GM19035 (cell line): Measurements from ENCODE around the gene EFNA1.
A peak's percentile ranks its signal among the peaks of the same experiment; 100 is the strongest.

ENCODE experiments used
- ATAC-seq: cut with Tn5 transposase; IDR thresholded peaks from one replicate; pipeline ENCODE4 v1.9.1; 2021; ENCODE audit not compliant: unreplicated experiment

The EFNA1 gene

DNA sequence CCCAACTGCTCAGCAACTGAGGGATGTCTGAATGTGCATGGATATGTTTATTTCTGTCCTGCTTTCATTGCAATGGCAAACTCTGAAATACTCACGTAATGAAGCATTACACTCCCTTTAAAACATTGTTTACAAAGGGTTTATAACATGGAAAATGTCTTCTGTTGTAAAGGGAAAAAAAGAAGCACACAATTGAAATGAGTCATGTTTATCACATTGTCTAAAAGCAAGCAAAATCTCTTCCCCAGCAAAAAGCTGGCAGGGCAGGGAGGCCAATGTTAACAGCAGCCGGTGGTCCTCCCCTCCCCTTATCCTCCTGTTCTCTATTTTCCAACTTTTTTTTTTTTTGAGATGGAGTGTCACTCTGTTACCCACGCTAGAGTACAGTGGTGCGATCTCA is 3.9 kb upstream of the EFNA1 start:
- ATAC-seq = no peak

DNA sequence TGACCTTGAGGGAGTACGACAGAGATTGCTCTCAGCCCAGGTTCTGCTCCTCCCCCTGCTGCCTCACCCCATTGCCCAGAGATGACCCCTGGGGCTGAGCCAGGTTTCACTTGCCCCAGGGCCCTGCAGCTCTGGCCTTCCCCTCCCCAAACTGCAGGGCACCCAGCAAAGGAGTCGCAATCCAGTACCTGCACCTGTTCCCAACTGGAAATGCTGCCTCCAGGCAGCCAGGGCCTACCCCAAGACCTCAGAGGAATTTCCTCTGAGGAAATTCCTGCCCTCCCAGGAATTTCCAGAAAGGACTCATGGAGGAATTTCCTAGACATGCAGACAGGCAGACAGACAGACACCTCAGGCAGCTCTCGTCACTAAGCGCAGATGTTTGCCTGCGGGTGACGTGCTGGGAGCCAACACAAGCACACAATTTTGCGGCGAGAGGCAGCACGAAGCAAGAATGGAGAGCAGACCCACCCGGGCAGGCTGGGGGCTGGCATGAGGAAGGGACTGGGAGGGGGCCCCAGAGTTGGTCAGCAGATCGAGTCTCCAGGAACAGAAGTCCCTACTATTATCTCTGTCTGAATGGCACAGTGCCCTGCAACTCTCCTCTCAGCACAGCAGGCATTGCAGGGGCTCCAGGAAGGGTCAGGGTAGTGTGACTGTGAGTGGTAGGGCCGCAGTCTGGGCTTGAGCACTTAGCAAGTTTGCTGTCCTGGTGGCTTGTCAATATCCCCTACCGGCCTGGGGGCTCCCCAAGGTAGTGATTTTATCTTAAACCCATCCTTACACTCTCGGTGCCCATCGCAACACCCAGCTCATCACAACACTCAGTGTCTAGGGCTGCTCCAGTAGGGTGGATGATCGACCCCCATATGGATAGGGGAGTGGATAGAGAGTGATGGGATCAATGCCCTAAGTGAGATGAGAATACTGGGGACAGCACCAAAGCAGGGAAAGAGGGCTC is 2.9 kb upstream of the EFNA1 start:
- ATAC-seq = no peak

DNA sequence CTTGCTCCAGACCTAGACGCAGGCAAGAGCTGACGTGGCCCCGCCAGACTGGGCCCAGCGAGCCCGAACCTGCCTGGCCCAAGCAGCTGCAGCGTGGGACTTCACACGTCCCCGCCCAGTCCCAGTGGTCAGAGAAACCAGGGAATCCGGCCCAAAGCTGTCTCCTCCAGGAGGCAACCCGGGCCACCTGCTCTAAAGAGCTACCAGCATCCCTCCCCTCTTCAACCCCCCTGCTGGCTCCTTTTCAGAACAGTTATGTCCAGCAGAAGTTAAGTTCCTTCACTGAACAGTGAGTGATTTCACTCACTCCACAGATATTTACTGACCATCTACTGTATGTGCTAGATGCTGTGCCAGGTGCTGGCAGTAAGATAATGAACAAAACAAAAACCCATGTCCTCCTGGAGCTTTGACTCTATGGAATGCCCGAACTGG is 2.1 kb upstream of the EFNA1 start:
- ATAC-seq = no peak

DNA sequence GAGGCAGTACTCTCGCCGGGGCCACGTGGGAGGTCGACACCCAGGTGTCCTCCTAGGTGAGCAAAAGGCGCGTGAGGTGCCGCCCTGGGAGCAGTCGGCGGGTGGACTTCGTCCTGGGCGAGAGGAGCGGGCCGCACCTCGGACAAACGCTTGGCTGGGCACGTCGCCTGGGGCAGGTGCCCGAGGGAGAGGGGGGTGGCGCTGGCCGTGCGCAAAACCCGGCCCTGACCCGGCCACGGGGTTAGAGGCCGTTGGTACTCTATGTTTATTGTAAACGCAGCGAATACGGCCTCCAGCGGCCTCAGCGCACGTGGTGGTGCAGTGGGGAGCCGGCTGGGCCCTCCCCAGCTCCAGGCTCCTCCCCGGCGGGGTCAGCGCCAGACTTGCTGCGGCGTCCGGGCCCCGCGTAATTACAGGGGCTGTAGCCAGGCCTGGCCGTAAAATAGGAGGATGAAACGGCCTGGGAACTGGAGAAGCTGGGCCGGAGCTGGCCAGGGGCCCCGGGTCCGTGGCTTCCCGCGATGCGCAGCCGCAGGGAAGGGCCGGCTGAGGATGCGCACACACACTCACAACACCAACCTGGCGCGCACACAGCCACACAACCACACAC is 1.6 kb upstream of the EFNA1 start:
- no peak for ATAC-seq

DNA sequence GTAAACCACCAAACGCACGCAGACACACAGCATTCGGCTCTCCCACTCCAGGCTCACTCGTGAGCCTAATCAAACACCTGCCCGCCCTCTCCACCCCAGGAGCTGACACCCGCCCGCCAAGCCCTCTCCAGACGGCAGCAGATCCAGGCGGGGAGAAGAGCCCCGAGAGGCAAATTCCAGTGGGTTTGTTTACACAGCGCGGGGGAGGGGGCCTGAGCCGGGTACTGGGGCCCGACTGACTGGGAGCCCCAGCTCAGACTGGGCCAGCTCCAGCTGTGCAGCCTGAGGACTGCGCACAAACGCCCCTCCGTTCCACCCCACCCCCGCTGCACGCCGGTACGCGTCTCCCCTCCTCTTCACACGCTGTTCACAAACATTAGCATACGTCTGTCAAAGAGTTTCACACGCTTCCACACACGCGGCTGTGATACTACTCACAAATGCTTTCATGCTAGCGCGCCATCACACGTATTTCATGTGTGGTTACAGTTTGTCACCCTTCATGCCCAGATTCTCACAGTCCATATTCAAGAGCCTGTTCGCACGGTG is 1.0 kb upstream of the EFNA1 start:
- ATAC-seq = no peak

DNA sequence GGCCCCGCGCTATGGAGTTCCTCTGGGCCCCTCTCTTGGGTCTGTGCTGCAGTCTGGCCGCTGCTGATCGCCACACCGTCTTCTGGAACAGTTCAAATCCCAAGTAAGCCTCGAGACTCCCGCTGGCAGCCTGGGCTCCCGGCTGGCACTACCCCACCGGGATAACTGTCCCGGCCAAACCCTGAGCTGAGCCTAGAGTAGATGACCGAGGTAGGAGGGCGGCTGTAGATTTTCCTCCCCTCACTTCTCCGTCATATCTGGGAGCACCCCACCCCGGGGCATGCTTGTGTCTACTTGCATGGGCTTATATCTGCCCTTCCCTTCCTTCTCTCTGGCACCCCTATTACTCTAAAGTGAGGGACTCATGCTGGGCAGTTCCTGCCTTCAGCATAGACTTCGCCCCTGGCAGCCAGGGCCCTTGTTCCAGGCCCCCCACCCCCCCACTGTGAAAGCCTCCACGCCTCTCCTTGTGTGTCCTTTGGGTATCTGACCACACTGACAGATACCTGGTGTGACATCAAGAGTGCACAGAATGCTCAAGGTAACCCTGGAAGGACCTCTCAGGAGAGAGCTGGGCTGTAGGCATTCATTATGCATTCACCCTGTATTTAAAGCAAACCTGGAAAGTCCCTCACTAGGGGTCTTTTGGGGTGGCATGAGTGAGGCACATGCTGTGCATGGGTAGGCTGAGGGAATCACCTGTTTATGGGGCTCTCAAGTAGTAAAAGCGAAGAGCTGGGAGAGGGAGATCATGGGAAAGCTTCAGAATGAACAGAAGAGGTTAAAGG is 485 bp downstream of the EFNA1 start:
- no peak for ATAC-seq

DNA sequence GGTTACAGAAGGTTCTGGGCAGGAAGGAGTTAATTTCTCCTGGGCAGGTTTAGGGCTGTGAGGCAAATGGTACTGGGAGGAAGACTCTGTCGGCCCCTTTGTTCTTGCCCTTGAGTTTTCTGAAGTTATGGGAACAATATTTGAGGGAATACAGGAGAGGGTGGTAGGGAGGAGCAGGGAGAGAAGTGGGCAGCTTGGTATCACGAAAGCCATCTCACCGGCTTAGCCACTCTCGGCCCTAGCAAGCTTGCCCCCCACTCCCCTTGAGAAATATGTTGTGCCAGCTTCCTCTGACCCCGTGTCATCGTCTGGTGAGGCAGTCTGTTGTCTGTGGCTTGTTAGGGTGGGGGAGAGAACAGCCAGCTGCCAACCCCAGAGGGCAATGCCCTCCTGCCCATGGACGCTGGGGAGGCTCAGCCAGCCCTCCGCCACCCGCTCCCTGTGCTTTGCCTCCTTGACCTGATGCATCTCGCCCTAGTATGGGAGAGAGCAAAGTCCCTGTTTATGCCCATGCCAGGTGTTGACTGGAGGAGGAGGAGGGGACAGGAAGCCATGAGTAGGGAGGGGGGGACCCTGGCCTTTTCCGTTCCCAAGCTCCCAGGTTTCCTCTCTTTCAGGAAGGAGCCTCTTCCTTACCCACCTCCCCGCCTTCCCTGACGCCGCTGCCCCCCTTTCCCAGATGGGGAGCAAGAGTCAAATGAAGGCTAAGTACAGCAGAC is 1.2 kb downstream of the EFNA1 start:
- ATAC-seq = no peak

DNA sequence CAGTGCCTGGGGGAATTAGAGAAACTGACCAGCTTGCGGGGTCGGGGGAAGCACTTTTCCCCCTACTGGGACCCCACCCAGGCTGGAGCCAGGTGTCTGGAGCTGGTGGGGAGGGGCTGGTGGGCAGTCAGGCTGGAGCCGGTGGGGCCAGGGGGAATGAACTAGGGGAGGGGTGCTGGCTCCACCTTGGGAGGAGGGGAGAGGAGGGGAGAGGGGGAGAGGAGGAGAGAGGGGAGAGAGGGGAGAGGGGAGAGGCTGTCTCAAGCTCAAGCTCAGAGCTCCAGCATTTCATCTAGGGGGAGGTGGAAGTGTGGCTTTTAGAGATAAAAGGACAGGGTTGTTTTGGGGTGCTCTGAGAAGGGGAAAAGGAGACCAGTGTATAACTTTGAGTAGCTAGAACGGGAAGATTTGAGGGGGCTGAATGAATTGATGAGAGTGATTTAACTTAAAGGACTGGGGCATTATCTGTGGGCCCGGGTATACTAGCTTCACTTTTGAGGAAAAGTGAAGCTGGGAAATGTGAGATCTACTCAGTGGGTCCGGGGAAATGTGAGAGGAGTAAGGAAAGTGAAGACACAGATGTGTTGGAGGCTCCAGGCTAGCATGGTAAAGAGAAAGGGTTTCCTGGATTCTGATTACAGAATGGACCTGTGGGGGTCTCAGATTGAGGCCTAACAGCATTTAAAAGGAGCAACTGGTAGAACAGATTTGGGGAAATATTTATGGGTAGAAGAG is 2.8 kb downstream of the EFNA1 start:
- no peak for ATAC-seq

DNA sequence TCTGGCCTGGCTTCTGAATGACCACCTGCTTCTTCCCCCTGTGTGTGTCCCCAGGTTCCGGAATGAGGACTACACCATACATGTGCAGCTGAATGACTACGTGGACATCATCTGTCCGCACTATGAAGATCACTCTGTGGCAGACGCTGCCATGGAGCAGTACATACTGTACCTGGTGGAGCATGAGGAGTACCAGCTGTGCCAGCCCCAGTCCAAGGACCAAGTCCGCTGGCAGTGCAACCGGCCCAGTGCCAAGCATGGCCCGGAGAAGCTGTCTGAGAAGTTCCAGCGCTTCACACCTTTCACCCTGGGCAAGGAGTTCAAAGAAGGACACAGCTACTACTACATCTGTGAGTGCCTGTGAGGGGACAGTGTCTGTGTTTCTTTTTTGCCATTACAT is 3.6 kb downstream of the EFNA1 start:
- ATAC-seq = no peak

DNA sequence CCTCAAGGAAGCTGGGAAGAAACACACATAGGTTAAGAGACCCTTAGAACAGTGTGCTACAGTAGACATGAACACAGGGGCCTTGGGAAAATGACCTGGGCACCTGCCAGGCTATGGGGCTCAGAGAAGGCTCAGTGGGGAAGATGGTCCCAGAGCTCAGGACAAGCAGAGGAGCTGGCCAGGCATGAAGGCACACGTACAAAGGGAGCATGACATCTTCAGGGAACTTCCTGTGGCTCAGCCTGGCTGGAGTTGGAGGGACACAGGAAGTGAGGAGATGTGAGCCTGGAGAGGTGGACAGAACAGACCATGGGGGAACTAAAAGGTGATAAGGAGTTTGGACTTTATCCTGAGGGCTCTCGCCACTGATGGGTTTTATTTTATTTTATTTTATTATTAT is 4.2 kb downstream of the EFNA1 start:
- ATAC-seq = no peak

DNA sequence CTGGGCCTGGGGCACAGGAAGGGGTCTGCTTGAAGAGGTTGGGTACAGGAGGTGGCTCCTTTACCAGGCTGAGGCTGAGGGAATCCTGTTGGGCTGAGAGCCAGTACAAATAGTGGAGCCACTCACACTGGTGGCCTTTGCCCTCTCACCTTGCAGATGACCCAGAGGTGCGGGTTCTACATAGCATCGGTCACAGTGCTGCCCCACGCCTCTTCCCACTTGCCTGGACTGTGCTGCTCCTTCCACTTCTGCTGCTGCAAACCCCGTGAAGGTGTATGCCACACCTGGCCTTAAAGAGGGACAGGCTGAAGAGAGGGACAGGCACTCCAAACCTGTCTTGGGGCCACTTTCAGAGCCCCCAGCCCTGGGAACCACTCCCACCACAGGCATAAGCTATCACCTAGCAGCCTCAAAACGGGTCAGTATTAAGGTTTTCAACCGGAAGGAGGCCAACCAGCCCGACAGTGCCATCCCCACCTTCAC is 6.2 kb downstream of the EFNA1 start:
- ATAC-seq = no peak

DNA sequence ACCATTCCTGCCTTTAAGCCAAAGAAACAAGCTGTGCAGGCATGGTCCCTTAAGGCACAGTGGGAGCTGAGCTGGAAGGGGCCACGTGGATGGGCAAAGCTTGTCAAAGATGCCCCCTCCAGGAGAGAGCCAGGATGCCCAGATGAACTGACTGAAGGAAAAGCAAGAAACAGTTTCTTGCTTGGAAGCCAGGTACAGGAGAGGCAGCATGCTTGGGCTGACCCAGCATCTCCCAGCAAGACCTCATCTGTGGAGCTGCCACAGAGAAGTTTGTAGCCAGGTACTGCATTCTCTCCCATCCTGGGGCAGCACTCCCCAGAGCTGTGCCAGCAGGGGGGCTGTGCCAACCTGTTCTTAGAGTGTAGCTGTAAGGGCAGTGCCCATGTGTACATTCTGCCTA is 6.6 kb downstream of the EFNA1 start:
- no peak for ATAC-seq

DNA sequence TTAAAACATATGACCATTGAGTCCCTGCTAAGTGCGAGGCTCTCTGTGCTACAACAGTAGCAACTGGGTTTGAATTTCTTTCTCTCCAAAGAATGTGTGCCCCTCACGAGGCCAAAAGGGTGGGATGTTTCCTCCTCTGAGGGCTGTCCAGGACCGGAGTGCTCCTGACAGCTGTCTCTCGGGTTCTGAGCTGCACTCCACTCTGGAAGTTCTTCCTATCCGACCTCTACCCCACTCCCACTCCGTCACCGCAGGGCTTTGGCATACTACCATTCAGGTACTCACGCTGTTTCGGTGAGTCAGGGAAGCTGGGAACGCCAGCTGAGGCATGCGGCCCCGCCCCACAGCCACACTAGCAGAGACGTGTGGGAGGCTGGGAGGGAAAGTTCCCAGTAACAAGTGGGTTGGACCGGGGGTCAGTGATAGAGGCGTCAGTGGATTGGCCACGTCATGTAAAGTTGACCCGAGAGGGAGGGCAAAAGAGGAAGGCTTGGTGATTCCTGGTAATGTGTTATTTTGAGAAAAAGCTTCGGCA is 7.3 kb downstream of the EFNA1 start:
- ATAC-seq = no peak

DNA sequence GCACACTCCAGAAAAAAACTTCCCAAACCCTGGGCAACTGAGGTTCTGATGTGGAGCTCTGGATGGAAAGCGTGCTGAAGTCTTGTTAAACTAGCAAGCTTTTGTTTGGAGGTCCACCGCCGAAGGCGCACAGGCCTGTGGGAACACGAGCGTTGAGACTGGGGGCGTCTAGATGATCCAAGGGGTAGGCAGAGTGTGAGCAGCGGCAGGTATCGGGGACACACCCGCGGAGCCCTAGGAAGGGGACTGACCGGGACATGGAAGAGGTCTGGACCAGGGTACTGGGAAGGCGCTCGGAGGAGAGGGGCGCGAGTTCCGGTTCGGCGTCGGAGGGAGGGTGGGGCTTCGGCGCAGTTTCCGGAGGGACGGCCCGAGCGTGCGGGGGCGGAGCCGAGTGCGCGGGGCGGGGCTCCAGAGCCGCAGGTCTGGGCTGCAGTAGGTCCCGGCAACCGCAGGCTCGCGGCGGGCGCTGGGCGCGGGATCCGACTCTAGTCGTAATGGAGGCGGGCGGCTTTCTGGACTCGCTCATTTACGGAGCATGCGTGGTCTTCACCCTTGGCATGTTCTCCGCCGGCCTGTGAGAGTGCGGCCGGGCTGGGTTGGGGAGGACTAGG is 7.8 kb downstream of the EFNA1 start, which contains the start of gene SLC50A1:
TSS of gene SLC50A1 (plus strand) at position 438 of the 614 bp plus-strand sequence. CDS start at position 498, 60 bp downstream.
- ATAC-seq = peak; percentile 71

DNA sequence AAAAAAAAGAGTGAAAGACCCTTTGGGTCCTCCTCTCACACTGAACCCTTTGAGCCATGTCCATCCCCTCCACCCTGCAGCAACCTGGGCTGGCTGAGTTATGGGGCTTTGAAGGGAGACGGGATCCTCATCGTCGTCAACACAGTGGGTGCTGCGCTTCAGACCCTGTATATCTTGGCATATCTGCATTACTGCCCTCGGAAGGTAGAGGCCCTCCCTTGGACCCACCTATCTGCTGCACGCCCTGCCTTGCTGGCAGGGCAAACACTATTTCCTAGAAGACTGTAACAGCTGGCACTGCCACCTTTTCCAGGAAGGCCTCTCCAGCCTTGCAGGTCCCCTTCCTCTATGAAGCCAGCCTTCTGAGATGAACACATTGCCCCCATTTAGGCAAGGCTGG is 9.1 kb downstream of the EFNA1 start:
- ATAC-seq = no peak

DNA sequence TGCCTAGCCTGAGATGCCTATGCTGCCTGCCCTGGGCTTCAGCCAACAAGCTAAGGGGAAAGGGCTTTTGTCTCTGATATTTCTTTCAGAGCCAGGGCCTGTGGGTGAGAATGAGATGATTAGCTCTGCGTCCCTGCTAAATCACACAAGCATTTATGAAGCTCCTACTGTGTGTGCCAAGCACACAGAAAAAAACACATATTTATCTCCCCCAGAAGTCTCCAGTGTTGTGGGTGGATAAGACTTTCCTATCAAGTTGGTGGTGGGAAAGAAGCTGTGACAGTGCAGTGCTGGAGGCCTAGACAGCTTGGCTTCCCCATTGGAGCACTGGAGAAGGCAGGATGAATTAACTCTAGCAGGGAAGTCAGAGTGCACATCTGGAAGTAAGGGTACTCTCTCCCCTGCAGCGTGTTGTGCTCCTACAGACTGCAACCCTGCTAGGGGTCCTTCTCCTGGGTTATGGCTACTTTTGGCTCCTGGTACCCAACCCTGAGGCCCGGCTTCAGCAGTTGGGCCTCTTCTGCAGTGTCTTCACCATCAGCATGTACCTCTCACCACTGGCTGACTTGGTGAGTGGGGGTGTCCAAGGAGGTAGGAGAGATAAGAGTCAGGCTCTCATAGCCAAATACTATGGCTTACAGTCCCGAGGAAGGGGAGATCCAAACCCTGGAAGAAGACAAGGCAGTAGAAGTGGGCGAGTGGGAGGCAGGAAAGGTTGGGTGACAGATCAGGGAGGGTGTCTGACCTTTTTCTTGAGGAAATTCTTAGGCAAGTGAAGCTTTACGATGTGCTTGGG is 9.7 kb downstream of the EFNA1 start:
- ATAC-seq = no peak

DNA sequence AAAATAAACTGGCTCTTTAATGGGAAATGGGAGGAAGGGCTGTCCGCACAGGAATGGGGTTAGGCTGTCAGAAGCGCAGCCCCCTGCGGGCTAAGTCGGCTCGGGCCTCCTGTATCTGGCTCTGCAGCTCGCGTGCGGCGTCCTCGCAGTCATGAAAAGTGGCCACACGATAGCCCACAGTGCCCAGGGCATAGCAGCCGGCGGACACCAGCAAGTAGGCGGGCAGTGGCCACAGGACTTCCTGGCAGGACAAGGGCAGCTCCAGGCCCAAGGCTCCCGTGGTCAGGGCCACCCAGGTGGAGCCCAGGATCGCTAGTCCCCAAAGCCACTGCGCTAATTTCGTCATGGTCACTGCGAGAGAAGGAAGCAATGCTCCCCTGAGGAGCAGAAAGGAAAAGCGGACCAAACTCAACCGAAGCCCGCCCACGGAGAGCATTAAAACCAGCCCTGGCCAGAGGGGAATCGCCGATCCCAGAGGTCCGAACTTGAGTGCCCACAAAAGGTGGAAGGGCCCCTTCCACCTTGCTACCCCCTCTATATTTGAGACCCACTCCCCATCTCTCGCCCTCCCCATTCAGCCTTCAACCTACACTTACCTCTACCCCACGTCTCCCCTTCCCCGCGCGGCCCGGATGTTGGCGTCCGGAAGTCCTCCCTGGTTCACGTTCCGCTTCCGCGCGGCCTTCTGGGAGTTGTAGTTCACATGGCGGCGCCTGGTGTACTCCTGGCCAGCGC is 12.4 kb downstream of the EFNA1 start, which contains the start of gene DPM3:
TSS of gene DPM3 (minus strand) at position 637 of the 735 bp plus-strand sequence. CDS start at position 346, 291 bp downstream.
- peak; percentile 62 for ATAC-seq

DNA sequence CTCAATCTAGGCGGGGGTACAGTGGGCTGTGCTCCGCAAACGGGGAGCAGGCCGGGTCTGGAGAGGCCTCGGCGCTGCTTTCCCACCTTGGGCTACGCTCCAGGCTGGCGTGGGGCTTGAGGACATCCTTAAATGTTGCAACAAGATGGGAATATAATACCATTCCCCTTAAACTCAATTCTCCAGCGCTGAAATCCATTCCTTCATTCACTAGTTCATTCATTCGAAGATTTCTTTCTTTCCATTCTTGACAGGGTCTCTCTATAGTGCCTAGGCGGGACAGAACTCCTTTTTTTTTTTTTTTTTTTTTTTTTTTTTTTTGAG is 12.9 kb downstream of the EFNA1 start:
- no peak for ATAC-seq
